Measurements from ENCODE around the gene ASIC1.
A peak's percentile ranks its signal among the peaks of the same experiment; 100 is the strongest.

ASIC1 gene

GRCh38 chr12:50111693-50112455 is 54.5 kb downstream of the ASIC1 start, which contains the start of gene COX14:
TSS of gene COX14 (plus strand) at chr12:50112236. CDS start at chr12:50120044, 7,808 bp downstream.
- Mint-ChIP-seq H3K27ac (peak within 1 kb of the TSS; percentile 98), H3K4me3 (peak within 1 kb of the TSS; percentile 96), H3K36me3 (peaks cover 2% of the 10 kb centered on the region), H3K9me3 (ENCODE audit: low read depth) (no peaks in the 10 kb centered on the region), H3K4me1 (ENCODE audit: low read depth) (peaks cover 34% of the 10 kb centered on the region), H3K27me3 (no peaks in the 10 kb centered on the region)

GRCh38 chr12:50112456-50113218 is 55.2 kb downstream of the ASIC1 start:
- Mint-ChIP-seq H3K9me3 (ENCODE audit: low read depth) (no peaks in the 10 kb centered on the region), H3K27ac (peak overlapping the region; percentile 98), H3K27me3 (no peaks in the 10 kb centered on the region), H3K36me3 (peaks cover 2% of the 10 kb centered on the region), H3K4me3 (peak overlapping the region; percentile 96), H3K4me1 (ENCODE audit: low read depth) (peaks cover 38% of the 10 kb centered on the region)

- H3K4me3 Mint-ChIP-seq: peak overlapping the region; percentile 14
- H3K27ac Mint-ChIP-seq: peak overlapping the region; percentile 87
- H3K9me3 Mint-ChIP-seq (ENCODE audit: low read depth): no peaks in the 10 kb centered on the region
- peaks cover 5% of the 10 kb centered on the region for H3K36me3 Mint-ChIP-seq
- H3K27me3 Mint-ChIP-seq: no peaks in the 10 kb centered on the region
- H3K4me1 Mint-ChIP-seq (ENCODE audit: low read depth): peaks cover 46% of the 10 kb centered on the region
Measured at GRCh38 chr12:50117057-50117622, 59.7 kb downstream of the ASIC1 start.

GRCh38 chr12:50119387-50119786 is 62.0 kb downstream of the ASIC1 start:
- H3K4me3 Mint-ChIP-seq: no peak overlapping the region
- no peaks in the 10 kb centered on the region for H3K9me3 Mint-ChIP-seq (ENCODE audit: low read depth)
- no peaks in the 10 kb centered on the region for H3K27me3 Mint-ChIP-seq
- H3K4me1 Mint-ChIP-seq (ENCODE audit: low read depth): peaks cover 41% of the 10 kb centered on the region
- H3K36me3 Mint-ChIP-seq: peaks cover 5% of the 10 kb centered on the region
- peak overlapping the region; percentile 50 for H3K27ac Mint-ChIP-seq

GRCh38 chr12:50120521-50120920 is 63.1 kb downstream of the ASIC1 start:
- H3K36me3 Mint-ChIP-seq: peaks cover 5% of the 10 kb centered on the region
- peaks cover 47% of the 10 kb centered on the region for H3K4me1 Mint-ChIP-seq (ENCODE audit: low read depth)
- no peaks in the 10 kb centered on the region for H3K27me3 Mint-ChIP-seq
- no peak overlapping the region for H3K4me3 Mint-ChIP-seq
- peak overlapping the region; percentile 12 for H3K27ac Mint-ChIP-seq
- H3K9me3 Mint-ChIP-seq (ENCODE audit: low read depth): no peaks in the 10 kb centered on the region

- Mint-ChIP-seq H3K36me3 (peaks cover 3% of the 10 kb centered on the region), H3K9me3 (ENCODE audit: low read depth) (no peaks in the 10 kb centered on the region), H3K27ac (peak overlapping the region; percentile 12), H3K27me3 (no peaks in the 10 kb centered on the region), H3K4me3 (no peak overlapping the region), H3K4me1 (ENCODE audit: low read depth) (peaks cover 47% of the 10 kb centered on the region)
Measured at GRCh38 chr12:50120953-50121352, 63.6 kb downstream of the ASIC1 start.

GRCh38 chr12:50121641-50122040 is 64.2 kb downstream of the ASIC1 start:
- no peaks in the 10 kb centered on the region for H3K9me3 Mint-ChIP-seq (ENCODE audit: low read depth)
- no peak overlapping the region for H3K4me3 Mint-ChIP-seq
- H3K27ac Mint-ChIP-seq: peak overlapping the region; percentile 70
- H3K27me3 Mint-ChIP-seq: no peaks in the 10 kb centered on the region
- peaks cover 43% of the 10 kb centered on the region for H3K4me1 Mint-ChIP-seq (ENCODE audit: low read depth)
- peaks cover 3% of the 10 kb centered on the region for H3K36me3 Mint-ChIP-seq

GRCh38 chr12:50123203-50123602 is 65.8 kb downstream of the ASIC1 start:
- H3K4me3 Mint-ChIP-seq: no peak overlapping the region
- no peak overlapping the region for H3K27ac Mint-ChIP-seq
- H3K9me3 Mint-ChIP-seq (ENCODE audit: low read depth): no peaks in the 10 kb centered on the region
- no peaks in the 10 kb centered on the region for H3K27me3 Mint-ChIP-seq
- peaks cover 3% of the 10 kb centered on the region for H3K36me3 Mint-ChIP-seq
- H3K4me1 Mint-ChIP-seq (ENCODE audit: low read depth): peaks cover 39% of the 10 kb centered on the region

GRCh38 chr12:50127546-50127945 is 70.2 kb downstream of the ASIC1 start:
- H3K4me1 Mint-ChIP-seq (ENCODE audit: low read depth): peaks cover 32% of the 10 kb centered on the region

GRCh38 chr12:50129290-50129689 is 71.9 kb downstream of the ASIC1 start:
- Mint-ChIP-seq H3K36me3 (peaks cover 7% of the 10 kb centered on the region), H3K4me3 (no peak overlapping the region), H3K27me3 (no peaks in the 10 kb centered on the region), H3K27ac (peak overlapping the region; percentile 43), H3K9me3 (ENCODE audit: low read depth) (no peaks in the 10 kb centered on the region), H3K4me1 (ENCODE audit: low read depth) (peaks cover 33% of the 10 kb centered on the region)

More at GRCh38 chr12:50127546-50127945, 70.2 kb downstream of the ASIC1 start:
- Mint-ChIP-seq H3K4me3 (no peak overlapping the region), H3K27ac (no peak overlapping the region), H3K27me3 (no peaks in the 10 kb centered on the region), H3K9me3 (ENCODE audit: low read depth) (no peaks in the 10 kb centered on the region), H3K36me3 (peaks cover 7% of the 10 kb centered on the region)

- H3K27ac Mint-ChIP-seq: peak overlapping the region; percentile 83
Measured at GRCh38 chr12:50132505-50133135, 75.2 kb downstream of the ASIC1 start.

More at GRCh38 chr12:50132505-50133135, 75.2 kb downstream of the ASIC1 start:
- Mint-ChIP-seq H3K4me1 (ENCODE audit: low read depth) (peaks cover 16% of the 10 kb centered on the region), H3K27me3 (no peaks in the 10 kb centered on the region), H3K4me3 (no peak overlapping the region), H3K9me3 (ENCODE audit: low read depth) (no peaks in the 10 kb centered on the region), H3K36me3 (peaks cover 7% of the 10 kb centered on the region)
